GM12872 (cell line): ENCODE results near the gene TNNI3.

Experiments used
- CTCF ChIP-seq: IDR thresholded peaks from 3 replicates; pipeline ENCODE4 v1.5.1; 2011; ENCODE audit warnings: low read depth, mild to moderate bottlenecking, low read length, moderate library complexity; ENCODE audit not compliant: insufficient read depth

TNNI3 gene

DNA sequence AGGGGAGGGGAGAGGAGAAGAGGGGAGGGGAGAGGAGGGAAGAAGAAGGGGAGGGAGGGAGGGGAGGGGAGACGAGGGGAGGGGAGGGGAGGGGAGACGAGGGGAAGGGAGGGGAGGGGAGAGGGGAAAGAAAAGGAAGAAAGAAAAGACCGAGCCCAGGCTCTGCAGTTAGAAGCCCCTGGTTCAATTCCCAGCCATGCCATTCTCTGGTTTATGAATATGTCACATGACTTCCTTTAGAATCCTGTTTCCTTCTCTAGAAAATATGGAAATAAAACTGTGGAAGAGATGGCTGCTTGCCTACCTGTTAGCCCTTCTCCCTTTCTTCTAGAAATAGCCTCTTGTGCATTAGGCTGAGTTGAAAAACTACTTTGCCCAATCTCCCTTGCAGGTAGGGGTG is 22.8 kb downstream of the TNNI3 start:
- no peak for TF ChIP-seq CTCF

DNA sequence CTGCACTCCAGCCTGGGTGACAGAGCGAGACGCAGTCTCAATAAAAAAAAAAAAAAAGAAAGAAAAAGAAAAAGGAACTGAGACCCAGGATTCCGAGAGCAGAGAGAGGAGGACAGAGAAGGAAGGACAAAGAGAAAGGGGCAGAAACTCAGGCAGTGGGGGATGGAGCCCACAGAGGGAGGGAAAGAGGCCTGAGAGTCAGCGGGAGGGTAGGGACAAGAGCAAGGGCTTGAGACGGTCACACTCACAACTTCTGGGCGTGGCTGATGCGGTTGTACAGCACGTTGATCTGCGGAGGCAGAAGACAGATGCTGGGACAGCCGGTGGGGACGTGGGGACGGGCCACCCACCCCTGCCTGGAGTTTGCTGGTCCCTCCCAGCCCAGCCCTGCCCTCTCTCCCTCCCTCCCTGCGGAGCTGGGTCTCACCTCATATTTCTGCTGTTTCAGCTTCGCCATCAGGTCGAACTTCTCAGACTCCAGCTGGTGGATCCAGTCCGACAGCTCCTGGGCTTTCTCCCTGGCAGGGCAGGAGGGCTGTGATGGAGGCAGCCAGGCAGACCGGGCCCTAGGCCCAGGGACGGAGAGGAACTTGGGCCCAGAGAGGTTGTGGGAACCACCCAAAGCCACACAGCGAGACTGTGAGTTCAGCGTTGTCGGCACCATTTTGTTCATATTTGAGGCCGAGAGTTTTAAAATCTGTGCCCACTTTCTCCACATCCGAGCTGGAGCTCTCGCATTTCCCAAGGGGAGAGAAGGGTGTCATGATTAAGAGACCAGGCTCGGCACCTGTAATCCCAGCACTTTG is 23.7 kb downstream of the TNNI3 start:
- TF ChIP-seq CTCF, result no peak

- TF ChIP-seq CTCF, result peak; percentile 39; the same call in 2 of the 3 replicates
Observed at GRCh38 chr19:55132453-55133129, 24.9 kb downstream of the TNNI3 start.

GRCh38 chr19:55131421-55131820 is 26.1 kb downstream of the TNNI3 start:
- no peak for TF ChIP-seq CTCF

DNA sequence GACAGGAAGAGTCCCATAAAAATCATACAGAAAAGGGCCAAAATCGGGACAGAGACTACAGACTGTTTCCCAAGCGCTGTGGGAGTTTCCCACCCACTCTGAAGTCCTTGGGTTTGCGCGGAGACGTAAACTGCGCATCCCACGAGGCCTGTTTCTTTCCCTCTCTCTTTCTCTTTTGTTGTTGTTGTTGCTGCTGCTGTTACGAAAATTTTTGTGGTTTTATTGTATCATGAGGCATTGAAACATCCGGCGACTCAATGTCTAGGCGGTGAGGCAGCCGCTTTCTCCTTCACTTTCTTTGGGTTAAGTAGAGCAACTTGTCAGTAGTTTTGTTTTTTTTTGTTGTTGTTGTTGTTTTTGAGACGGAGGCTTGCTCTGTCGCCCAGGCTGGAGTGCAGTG is 38.5 kb downstream of the TNNI3 start:
- no peak for TF ChIP-seq CTCF

DNA sequence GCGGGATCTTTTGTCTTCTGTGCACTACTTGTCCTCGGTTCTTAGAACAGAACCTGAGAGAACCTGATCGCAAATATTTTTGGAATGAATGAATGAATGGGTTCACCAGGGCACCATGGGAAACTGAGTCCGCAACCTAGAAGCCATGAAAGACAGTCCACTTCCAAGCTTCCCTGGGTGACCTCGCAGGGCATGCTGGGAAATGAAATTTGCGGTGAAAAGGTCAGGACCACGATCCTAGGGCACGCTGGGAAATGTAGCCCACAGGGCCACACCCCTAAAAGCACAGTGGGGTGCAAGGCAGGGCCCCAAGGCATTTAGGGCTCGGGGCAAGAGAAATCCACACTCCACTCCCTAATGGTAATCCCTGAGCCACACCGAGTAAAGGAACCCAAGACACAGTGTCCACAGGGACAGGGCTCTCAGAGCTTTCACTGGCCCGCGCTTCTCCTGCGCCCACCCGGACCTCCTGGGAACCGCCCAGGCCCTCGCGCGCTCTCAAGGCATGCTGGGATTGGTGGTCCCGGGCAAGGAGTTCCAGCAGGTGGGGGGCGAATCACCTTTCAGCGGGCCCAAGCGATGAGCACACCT is 39.0 kb downstream of the TNNI3 start:
- no peak for TF ChIP-seq CTCF

DNA sequence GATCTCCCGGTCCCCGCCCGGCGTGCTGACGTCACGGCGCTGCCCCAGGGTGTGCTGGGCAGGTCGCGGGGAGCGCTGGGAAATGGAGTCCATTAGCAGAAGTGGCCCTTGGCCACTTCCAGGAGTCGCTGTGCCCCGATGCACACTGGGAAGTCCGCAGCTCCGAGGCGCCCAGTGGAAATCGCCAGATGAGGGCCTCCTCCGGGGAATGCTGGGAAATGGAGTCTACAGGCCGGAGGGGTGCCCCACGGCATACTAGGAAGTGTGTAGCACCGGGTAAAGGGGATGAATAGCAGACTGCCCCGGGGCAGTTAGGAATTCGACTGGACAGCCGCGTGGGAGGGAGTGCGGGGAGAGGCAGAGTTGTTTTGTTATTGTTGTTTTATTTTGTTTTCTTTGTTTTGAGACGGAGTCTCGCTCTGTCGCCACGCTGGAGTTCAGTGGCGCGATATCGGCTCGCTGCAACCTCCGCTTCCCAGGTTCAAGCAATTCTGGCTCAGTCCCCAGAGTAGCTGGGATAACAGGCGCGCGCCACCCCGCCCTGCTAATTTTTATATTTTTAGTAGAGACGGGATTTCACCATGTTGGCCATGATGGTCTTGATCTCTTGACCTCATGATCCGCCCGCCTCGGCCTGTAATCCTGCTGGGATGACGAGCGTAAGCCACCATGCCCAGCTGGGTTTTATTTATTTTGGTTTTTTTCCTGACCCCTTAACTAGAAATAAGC is 39.7 kb downstream of the TNNI3 start:
- no peak for TF ChIP-seq CTCF
